ENCODE measurements around the gene ARHGAP26. TPM values are rescaled to one million over a fixed set of nuclear protein-coding genes. Genes with fewer than 3 reads are reported as not detected.

ARHGAP26 gene
- total and polyA plus RNA-seq, 2 of the 4 experiments (the other 2 are of a cell fraction), result 0.54 to 0.56 TPM

- H3K27ac ChIP-seq (ENCODE audit: insufficient read depth, low read length), result no peak overlapping the region
- ChIA-PET POLR2A (ENCODE audit: unreplicated experiment) (no interaction called here), CTCF (no interaction called here)
- no peaks in the 10 kb centered on the region for H4K20me1 ChIP-seq (ENCODE audit: insufficient read depth, low read length)
- H3K9me3 ChIP-seq (ENCODE audit: control insufficient read depth, insufficient read depth, low read length), result no peaks in the 10 kb centered on the region
- no peak overlapping the region for H2BK5ac ChIP-seq (ENCODE audit: low read depth, low read length, poor library complexity, severe bottlenecking)
- H3K36me3 ChIP-seq (ENCODE audit: control insufficient read depth, insufficient read depth, low read length), result no peaks in the 10 kb centered on the region
- TF ChIP-seq CHD1 (IDR thresholded peaks at IDR 0.05; ENCODE audit: low read depth, low read length) (no peak), RCOR1 (IDR thresholded peaks at IDR 0.05; ENCODE audit: insufficient replicate concordance, low read length) (no peak), USF2 (IDR thresholded peaks at IDR 0.05; ENCODE audit: low read depth, low read length) (no peak), FOS (IDR thresholded peaks at IDR 0.05; ENCODE audit: low read depth, low read length) (no peak), MAFK (IDR thresholded peaks at IDR 0.05; ENCODE audit: low read depth, low read length) (no peak), CEBPB (IDR thresholded peaks at IDR 0.05; ENCODE audit: low read depth, low read length) (no peak), RAD21 (IDR thresholded peaks at IDR 0.05; ENCODE audit: low read length) (no peak), CTCF (conservative IDR thresholded peaks at IDR 0.05; ENCODE audit: low read depth, low read length) (no peak), RFX5 (IDR thresholded peaks at IDR 0.05; ENCODE audit: low read depth, low read length) (no peak), SMC3 (IDR thresholded peaks at IDR 0.05; ENCODE audit: low read depth, low read length) (no peak), BHLHE40 (IDR thresholded peaks at IDR 0.05; ENCODE audit: low read depth, low read length) (no peak), ELK1 (IDR thresholded peaks at IDR 0.05; ENCODE audit: borderline replicate concordance, low read depth, low read length) (no peak), MXI1 (IDR thresholded peaks at IDR 0.05; ENCODE audit: borderline replicate concordance, low read depth, low read length) (no peak), MAZ (IDR thresholded peaks at IDR 0.05; ENCODE audit: borderline replicate concordance, low read depth, low read length) (no peak), POLR2A (IDR thresholded peaks at IDR 0.05; ENCODE audit: low read depth, low read length) (no peak), NFE2L2 (IDR thresholded peaks at IDR 0.05; ENCODE audit: low read depth, low read length) (no peak)
- dilution Hi-C loops (cut with HindIII; ENCODE audit: low sequenced_read_pairs, unreplicated experiment) (no loop called here), in situ Hi-C loops (cut with MboI; ENCODE audit: low sequenced_read_pairs) (no loop called here), intact Hi-C loops (cut with micrococcal nuclease) (loop anchor here (5.0 kb wide), 1 partner anchor 204 kb away; the partner anchor contains the start of gene NR3C1)
- peaks cover 4% of the 10 kb centered on the region for H3K4me1 ChIP-seq (ENCODE audit: control insufficient read depth, insufficient read depth, low read length)
- H3K18ac ChIP-seq (ENCODE audit: low read depth, low read length), result no peak overlapping the region
- no peak overlapping the region for H2BK120ac ChIP-seq (ENCODE audit: low read depth, low read length)
- H3K4me2 ChIP-seq (ENCODE audit: low read depth, low read length), result no peak overlapping the region
- no peak for DNase-seq
- H2BK15ac ChIP-seq (ENCODE audit: low read depth, low read length), result no peak overlapping the region
- 0 out of 2 replicates have a peak, but pooled peaks cover 5% of the 10 kb centered on the region for H3K9me1 ChIP-seq (ENCODE audit: insufficient read depth, low read length)
- H3K4ac ChIP-seq (ENCODE audit: low read depth, low read length), result no peak overlapping the region
- H2AK9ac ChIP-seq (replicated peaks; ENCODE audit: low read depth, low read length, poor library complexity), result no peak overlapping the region
- no CpG with 5 or more reads among the region's 4 CpGs for WGBS, 2 experiments (ENCODE audit: extremely low coverage in 2 of 2, insufficient read length in 1 of 2)
- H3K4me3 ChIP-seq (ENCODE audit: insufficient read depth, low read depth, low read length), result no peak overlapping the region
- H3K79me1 ChIP-seq (ENCODE audit: low read depth in 1 of 2, low read length in 2 of 2), result no peaks in the 10 kb centered on the region
- H2AK5ac ChIP-seq (ENCODE audit: low read depth, low read length), result no peak overlapping the region
- no TSS peak for BruUV-seq (replicated peaks)
- H2AFZ ChIP-seq (replicated peaks; ENCODE audit: low read length, poor library complexity), result no peak overlapping the region
- ATAC-seq (ENCODE audit: low read depth), result no peak
- H3K14ac ChIP-seq (replicated peaks; ENCODE audit: low read depth, low read length), result no peak overlapping the region
- H3K9ac ChIP-seq (ENCODE audit: low read depth, low read length), result no peak overlapping the region
- no peak overlapping the region for H3K56ac ChIP-seq (ENCODE audit: extremely low read depth, insufficient read depth, low read length)
- H4K5ac ChIP-seq (ENCODE audit: low read depth, low read length), result no peak overlapping the region
- H4K8ac ChIP-seq (ENCODE audit: low read depth in 2 of 2, low read length in 2 of 2), result no peak overlapping the region
- no peak overlapping the region for H2BK20ac ChIP-seq (ENCODE audit: low read depth, low read length)
- H4K91ac ChIP-seq (ENCODE audit: insufficient read depth, low read depth, low read length), result no peak overlapping the region
- no peaks in the 10 kb centered on the region for H3K27me3 ChIP-seq (ENCODE audit: control insufficient read depth, insufficient read depth, low read length)
- no peak overlapping the region for H3K23ac ChIP-seq (ENCODE audit: low read depth, low read length)
Measured at GRCh38 chr5:143198332-143198731, 428.2 kb downstream of the ARHGAP26 start.
